Measurements from ENCODE around the gene BANK1.

The BANK1 gene

DNA sequence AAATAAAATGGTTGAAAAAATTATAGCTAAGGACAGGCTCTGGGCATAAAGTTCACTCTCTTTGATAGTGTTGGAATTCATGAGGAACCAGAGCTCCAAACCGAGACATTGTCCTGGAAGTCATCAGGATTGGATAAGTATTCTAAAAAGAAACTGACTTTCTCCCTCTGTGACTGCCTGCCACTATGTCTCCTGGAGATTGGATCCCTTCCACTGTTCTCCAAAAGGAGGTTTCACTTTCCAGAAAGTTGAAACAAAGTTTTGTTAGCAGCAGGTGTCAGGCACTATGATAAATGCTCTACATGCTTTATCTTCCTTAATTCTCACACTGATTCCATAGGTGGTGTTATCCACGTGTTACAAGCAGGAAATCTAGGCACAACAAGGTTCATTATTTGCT is 16.8 kb downstream of the BANK1 start:
- TF ChIP-seq, protein P1, sequence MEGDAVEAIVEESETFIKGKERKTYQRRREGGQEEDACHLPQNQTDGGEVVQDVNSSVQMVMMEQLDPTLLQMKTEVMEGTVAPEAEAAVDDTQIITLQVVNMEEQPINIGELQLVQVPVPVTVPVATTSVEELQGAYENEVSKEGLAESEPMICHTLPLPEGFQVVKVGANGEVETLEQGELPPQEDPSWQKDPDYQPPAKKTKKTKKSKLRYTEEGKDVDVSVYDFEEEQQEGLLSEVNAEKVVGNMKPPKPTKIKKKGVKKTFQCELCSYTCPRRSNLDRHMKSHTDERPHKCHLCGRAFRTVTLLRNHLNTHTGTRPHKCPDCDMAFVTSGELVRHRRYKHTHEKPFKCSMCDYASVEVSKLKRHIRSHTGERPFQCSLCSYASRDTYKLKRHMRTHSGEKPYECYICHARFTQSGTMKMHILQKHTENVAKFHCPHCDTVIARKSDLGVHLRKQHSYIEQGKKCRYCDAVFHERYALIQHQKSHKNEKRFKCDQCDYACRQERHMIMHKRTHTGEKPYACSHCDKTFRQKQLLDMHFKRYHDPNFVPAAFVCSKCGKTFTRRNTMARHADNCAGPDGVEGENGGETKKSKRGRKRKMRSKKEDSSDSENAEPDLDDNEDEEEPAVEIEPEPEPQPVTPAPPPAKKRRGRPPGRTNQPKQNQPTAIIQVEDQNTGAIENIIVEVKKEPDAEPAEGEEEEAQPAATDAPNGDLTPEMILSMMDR (IDR thresholded peaks at IDR 0.05; ENCODE audit: low read depth, low read length): no peak
- H3K4me3 ChIP-seq (ENCODE audit: low read depth, low read length): no peak overlapping the region

DNA sequence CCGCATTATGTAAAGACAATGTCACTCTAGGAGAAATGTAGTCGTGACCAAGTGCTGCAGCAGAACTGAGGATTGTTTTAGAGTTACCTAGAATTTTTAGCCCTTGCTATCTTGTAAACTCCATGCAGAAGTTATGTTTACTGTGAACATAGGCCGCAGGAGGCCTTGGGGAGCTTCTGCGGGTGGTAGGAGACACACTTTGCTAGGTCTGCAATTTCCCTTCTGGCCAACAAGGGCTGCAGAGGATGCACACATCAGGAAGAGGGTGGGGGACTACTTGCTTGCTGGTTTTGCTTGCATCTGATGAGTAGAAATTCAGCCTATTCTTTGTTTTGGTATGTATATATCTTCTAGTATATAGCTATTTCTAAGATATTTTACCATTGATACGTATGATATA is 23.1 kb downstream of the BANK1 start:
- no peak overlapping the region for H3K4me3 ChIP-seq (ENCODE audit: low read depth, low read length)
- TF ChIP-seq, protein P1 (IDR thresholded peaks at IDR 0.05; ENCODE audit: low read depth, low read length): no peak

DNA sequence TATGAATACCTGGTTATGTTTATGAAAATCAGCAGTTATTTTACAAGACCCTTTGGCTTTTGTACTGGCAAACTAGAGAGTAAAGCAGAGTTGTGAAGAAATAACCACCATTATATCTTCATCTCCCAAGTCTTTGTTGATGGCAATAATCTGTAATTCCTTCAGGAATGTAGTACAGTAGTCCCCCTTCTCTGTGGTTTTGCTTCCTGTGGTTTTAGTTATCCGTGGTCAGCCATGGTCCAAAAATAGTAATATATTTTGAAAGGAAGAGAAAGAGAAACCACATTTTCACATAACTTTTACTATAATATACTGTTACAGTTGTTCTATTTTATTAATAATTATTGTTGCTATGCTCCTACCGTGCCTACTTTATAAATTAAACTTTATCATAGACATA is 27.8 kb downstream of the BANK1 start:
- TF ChIP-seq, protein P1 (IDR thresholded peaks at IDR 0.05; ENCODE audit: low read depth, low read length): no peak
- H3K4me3 ChIP-seq (ENCODE audit: low read depth, low read length): no peak overlapping the region

DNA sequence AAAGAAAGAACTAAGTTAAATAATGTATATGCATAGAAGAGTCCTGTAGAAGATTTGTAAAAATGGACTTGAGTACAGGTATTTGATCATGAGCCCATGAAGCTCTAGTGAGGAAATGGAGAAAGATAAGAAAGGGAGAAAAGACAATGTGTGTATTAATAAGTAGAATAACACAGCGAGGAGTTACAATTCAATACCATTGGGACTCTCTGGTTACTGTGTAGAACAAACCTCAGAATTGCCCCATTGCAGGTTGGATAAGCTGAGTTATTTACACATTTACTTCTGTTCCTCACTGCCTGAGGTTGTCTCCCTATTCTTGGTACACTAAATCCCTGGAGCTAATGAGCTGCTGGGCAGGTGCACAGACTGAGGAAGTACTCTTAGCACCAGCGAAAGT is 33.3 kb downstream of the BANK1 start:
- TF ChIP-seq, protein P1 (IDR thresholded peaks at IDR 0.05; ENCODE audit: low read depth, low read length): no peak
- no peak overlapping the region for H3K4me3 ChIP-seq (ENCODE audit: low read depth, low read length)

DNA sequence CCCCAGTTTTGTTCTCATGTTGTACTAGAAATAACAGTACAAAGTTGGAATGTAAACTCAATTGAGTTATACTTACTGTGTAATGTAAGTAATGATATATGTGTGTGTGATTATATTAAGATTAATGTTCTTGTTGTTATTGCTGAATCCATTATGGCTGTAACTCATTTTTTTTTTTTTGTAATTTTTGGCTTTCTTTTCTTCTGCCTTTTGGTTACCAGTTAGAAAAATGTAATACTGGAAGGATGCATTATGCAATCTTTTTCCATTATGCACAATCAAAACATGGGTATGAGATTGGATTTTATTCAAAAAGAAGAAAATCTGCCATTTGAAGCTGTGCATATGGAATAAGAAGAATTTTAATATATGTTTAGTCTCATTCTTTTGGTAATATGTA is 34.0 kb downstream of the BANK1 start:
- H3K4me3 ChIP-seq (ENCODE audit: low read depth, low read length): no peak overlapping the region
- TF ChIP-seq, protein P1 (IDR thresholded peaks at IDR 0.05; ENCODE audit: low read depth, low read length): no peak

DNA sequence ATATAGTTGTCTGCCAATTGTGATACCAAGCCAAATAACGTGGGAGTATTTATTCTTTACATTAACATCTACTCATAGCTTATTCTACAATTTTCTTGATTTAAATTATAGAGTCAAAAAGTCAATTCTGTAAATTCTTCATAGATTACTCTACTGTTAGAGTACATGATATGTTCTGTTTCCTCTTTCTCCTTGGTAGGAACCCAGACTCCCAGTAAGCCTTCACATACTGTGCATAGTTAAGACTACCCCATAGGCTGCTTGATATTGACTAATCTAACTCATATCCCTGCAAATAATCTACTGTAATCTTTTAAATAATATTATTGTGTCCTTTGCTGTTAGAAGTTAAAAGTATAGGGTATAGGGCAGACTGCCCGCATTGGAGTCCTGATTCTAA is 35.4 kb downstream of the BANK1 start:
- TF ChIP-seq, protein P1 (IDR thresholded peaks at IDR 0.05; ENCODE audit: low read depth, low read length): no peak
- no peak overlapping the region for H3K4me3 ChIP-seq (ENCODE audit: low read depth, low read length)

DNA sequence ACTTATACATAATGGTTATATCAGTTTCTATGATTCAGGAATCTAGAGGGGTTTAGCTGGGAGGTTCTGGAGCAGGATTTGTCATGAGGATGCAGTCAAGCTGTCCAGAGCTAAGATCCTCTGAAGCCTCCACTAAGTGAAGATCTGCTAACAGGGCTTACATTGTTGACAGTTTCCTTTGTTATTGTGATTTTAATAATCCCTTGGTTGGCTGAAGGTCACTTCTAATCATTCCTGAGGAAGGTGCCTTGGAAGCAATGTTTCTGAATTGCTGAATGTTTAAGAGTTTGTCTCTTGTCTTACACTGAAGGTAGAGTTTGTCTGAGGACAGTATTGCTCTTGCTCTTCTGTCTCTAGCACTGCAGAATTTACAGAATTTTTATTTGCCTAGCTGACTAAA is 41.3 kb downstream of the BANK1 start:
- TF ChIP-seq, protein P1 (IDR thresholded peaks at IDR 0.05; ENCODE audit: low read depth, low read length): no peak
- H3K4me3 ChIP-seq (ENCODE audit: low read depth, low read length): no peak overlapping the region

Measured in WI38 (cell line).